Osteocyte (in vitro differentiated cells): Measurements from ENCODE around the gene NTSR1. TPM values are rescaled to one million over a fixed set of nuclear protein-coding genes. Genes with fewer than 3 reads are reported as not detected.

Source experiments
- DNase-seq: peaks from one replicate; pipeline ENCODE4 v3.0.0; 2021; ENCODE audit warnings: mixed read lengths; ENCODE audit not compliant: unreplicated experiment; ENCODE audit errors: extremely low spot score
- H3K27ac Mint-ChIP-seq: one replicate; pipeline ENCODE4 v1.8.0; 2021; ENCODE audit warnings: mild to moderate bottlenecking, mixed read lengths; ENCODE audit not compliant: unreplicated experiment
- H3K27me3 Mint-ChIP-seq: one replicate; pipeline ENCODE4 v1.8.0; 2021; ENCODE audit warnings: mixed read lengths; ENCODE audit not compliant: unreplicated experiment
- H3K36me3 Mint-ChIP-seq: one replicate; pipeline ENCODE4 v1.8.0; 2021; ENCODE audit warnings: mixed read lengths; ENCODE audit not compliant: unreplicated experiment
- H3K4me1 Mint-ChIP-seq: one replicate; pipeline ENCODE4 v1.8.0; 2021; ENCODE audit warnings: mixed read lengths; ENCODE audit not compliant: unreplicated experiment
- H3K4me3 Mint-ChIP-seq: one replicate; pipeline ENCODE4 v1.8.0; 2021; ENCODE audit warnings: mild to moderate bottlenecking, moderate library complexity, mixed read lengths; ENCODE audit not compliant: unreplicated experiment
- H3K9me3 Mint-ChIP-seq: one replicate; pipeline ENCODE4 v1.8.0; 2021; ENCODE audit warnings: mixed read lengths; ENCODE audit not compliant: unreplicated experiment
- total RNA-seq: library from RNA; stranded (reverse); gene quantifications from 2 replicates; pipeline ENCODE4 v1.2.1, GENCODE V29; 2021
- TF ChIP-seq, protein P1 (sequence below): fragments of 200-600 bp; sonication (generic); IDR thresholded peaks from 2 replicates; pipeline ENCODE4 v1.5.0; 2021; ENCODE audit warnings: antibody characterized with exemption, mild to moderate bottlenecking, moderate library complexity

The NTSR1 gene
- total RNA-seq, 1 donor from 2014 or later, result 0.11 TPM

DNA sequence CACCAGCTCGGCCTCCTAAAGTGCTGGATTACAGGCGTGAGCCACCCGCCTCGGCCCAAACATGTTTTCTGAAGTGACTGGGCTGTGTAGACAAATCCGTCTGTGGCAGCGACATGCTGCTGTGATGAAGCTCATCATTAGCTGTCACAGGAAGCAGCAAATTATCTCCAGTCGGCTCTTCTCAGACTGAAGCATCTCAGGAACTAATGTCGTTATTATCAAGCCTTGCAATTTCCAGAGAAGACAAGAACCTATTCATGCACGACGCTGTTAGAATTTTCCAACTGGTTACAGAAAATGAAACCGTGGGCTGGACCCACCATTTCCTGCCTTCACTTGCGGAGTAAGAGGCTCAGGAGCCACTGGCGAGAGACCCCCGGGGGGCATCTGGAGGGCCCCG, 17.1 kb upstream of the NTSR1 start:
- TF ChIP-seq, protein P1, sequence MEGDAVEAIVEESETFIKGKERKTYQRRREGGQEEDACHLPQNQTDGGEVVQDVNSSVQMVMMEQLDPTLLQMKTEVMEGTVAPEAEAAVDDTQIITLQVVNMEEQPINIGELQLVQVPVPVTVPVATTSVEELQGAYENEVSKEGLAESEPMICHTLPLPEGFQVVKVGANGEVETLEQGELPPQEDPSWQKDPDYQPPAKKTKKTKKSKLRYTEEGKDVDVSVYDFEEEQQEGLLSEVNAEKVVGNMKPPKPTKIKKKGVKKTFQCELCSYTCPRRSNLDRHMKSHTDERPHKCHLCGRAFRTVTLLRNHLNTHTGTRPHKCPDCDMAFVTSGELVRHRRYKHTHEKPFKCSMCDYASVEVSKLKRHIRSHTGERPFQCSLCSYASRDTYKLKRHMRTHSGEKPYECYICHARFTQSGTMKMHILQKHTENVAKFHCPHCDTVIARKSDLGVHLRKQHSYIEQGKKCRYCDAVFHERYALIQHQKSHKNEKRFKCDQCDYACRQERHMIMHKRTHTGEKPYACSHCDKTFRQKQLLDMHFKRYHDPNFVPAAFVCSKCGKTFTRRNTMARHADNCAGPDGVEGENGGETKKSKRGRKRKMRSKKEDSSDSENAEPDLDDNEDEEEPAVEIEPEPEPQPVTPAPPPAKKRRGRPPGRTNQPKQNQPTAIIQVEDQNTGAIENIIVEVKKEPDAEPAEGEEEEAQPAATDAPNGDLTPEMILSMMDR, result no peak
- peaks cover 4% of the 10 kb centered on the region for H3K27me3 Mint-ChIP-seq
- DNase-seq, result no peak
- H3K27ac Mint-ChIP-seq, result no peak overlapping the region
- H3K4me1 Mint-ChIP-seq, result peaks cover 17% of the 10 kb centered on the region
- H3K9me3 Mint-ChIP-seq, result no peaks in the 10 kb centered on the region
- no peak overlapping the region for H3K4me3 Mint-ChIP-seq
- H3K36me3 Mint-ChIP-seq, result no peaks in the 10 kb centered on the region

- TF ChIP-seq, protein P1, result no peak
- Mint-ChIP-seq H3K9me3 (no peaks in the 10 kb centered on the region), H3K27ac (no peak overlapping the region), H3K4me1 (peaks cover 14% of the 10 kb centered on the region), H3K36me3 (no peaks in the 10 kb centered on the region), H3K27me3 (peaks cover 7% of the 10 kb centered on the region), H3K4me3 (no peak overlapping the region)
- DNase-seq, result no peak
Observed at GRCh38 chr20:62692176-62692575, 16.5 kb upstream of the NTSR1 start.

GRCh38 chr20:62692801-62693523, 15.7 kb upstream of the NTSR1 start:
- peaks cover 14% of the 10 kb centered on the region for H3K4me1 Mint-ChIP-seq
- no peak for DNase-seq
- no peaks in the 10 kb centered on the region for H3K9me3 Mint-ChIP-seq
- no peak overlapping the region for H3K27ac Mint-ChIP-seq
- no peaks in the 10 kb centered on the region for H3K36me3 Mint-ChIP-seq
- TF ChIP-seq, protein P1, result no peak
- no peak overlapping the region for H3K4me3 Mint-ChIP-seq
- H3K27me3 Mint-ChIP-seq, result peaks cover 14% of the 10 kb centered on the region

DNA sequence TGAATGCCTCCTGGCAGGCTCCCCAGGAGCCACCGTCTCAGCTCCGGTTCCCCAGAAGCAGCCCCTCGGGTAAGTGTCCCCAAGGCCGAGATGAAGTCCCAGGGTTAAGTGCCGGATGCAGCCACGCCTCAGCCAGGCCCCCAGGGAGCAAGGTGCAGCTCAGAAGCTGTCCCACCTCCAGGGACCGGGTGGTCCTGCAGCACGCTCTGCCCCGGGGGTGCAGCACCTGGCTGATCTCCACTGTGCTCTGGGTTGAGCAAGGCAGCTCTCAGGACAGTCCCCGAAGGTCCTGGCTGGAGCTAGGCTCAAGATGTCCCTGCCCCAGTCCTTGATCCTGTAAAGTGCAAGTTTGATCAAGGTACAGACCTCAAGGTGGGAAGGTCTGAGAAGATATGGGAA, 15.1 kb upstream of the NTSR1 start:
- no peaks in the 10 kb centered on the region for H3K9me3 Mint-ChIP-seq
- no peak overlapping the region for H3K27ac Mint-ChIP-seq
- H3K4me1 Mint-ChIP-seq, result peaks cover 11% of the 10 kb centered on the region
- no peak overlapping the region for H3K4me3 Mint-ChIP-seq
- no peak for DNase-seq
- H3K27me3 Mint-ChIP-seq, result peaks cover 14% of the 10 kb centered on the region
- no peaks in the 10 kb centered on the region for H3K36me3 Mint-ChIP-seq
- TF ChIP-seq, protein P1, result no peak

DNA sequence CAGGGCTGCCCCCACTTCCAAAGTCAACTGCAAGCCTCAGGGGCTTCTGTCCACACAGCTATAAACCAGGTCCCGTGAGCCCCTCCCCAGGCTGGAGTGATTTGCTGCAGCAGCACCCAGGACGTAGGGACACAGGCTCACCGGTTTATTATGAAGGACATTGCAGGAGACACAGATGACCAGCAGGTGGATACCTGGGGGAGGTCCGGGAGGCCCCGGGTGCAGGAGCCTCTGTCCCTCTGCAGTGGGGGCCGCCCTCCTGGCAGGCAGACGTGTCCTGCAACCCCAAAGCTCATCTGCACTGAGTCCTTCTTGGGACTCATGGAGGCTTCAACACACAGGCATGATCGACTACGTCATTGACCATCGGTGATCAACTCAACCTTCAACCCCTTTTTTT, 14.5 kb upstream of the NTSR1 start:
- no peak overlapping the region for H3K4me3 Mint-ChIP-seq
- no peak overlapping the region for H3K27ac Mint-ChIP-seq
- peaks cover 5% of the 10 kb centered on the region for H3K4me1 Mint-ChIP-seq
- no peak for DNase-seq
- TF ChIP-seq, protein P1, result no peak
- peaks cover 14% of the 10 kb centered on the region for H3K27me3 Mint-ChIP-seq
- H3K36me3 Mint-ChIP-seq, result no peaks in the 10 kb centered on the region
- no peaks in the 10 kb centered on the region for H3K9me3 Mint-ChIP-seq
